CD14-positive monocyte (primary cell): ENCODE data around the gene MTG2. TPM values are rescaled to one million over a fixed set of nuclear protein-coding genes. Genes with fewer than 3 reads are reported as not detected.
A peak's percentile ranks its signal among the peaks of the same experiment; 100 is the strongest.

ENCODE experiments used
- DNase-seq, 3 donors: peaks; one replicate each; pipeline ENCODE4 v3.0.0-alpha.2; 2011 to 2022
- H2AFZ ChIP-seq: 2 replicates; pipeline ENCODE4 v1.6.0; 2012; ENCODE audit warnings: mild to moderate bottlenecking, low read depth, low read length, inconsistent platforms; ENCODE audit not compliant: insufficient read depth, poor library complexity, severe bottlenecking
- H3K27ac ChIP-seq, 2 donors: 1 replicate in 1 of 2; 2 replicates in 1 of 2; pipeline ENCODE4 v1.5.1; 2012 to 2013; ENCODE audit warnings: low read length in 2 of 2, control low read depth in 1 of 2, inconsistent platforms in 1 of 2, low read depth in 1 of 2, mild to moderate bottlenecking in 1 of 2
- H3K27me3 ChIP-seq, 2 donors: one replicate each; pipeline versions ENCODE4 v1.6.0 to v1.6.1; 2011 to 2013; ENCODE audit warnings: low read length in 2 of 2; ENCODE audit not compliant: control insufficient read depth in 2 of 2, insufficient read depth in 2 of 2
- H3K36me3 ChIP-seq, 2 donors: replicated peaks in 1 of 2; 1 replicate in 1 of 2; 2 replicates in 1 of 2; pipeline versions ENCODE4 v1.5.1 to v1.6.1; 2012 to 2013; ENCODE audit warnings: low read length in 2 of 2, control low read depth in 1 of 2, inconsistent platforms in 1 of 2, mild to moderate bottlenecking in 1 of 2; ENCODE audit not compliant: insufficient read depth in 2 of 2, control insufficient read depth in 1 of 2
- H3K4me1 ChIP-seq, 2 donors: 1 replicate in 1 of 2; 2 replicates in 1 of 2; pipeline versions ENCODE4 v1.5.1 to v1.6.1; 2012 to 2013; ENCODE audit warnings: low read length in 2 of 2, control low read depth in 1 of 2, inconsistent platforms in 1 of 2, mild to moderate bottlenecking in 1 of 2, moderate library complexity in 1 of 2; ENCODE audit not compliant: insufficient read depth in 2 of 2, control insufficient read depth in 1 of 2
- H3K4me2 ChIP-seq: replicated peaks from 2 replicates; pipeline ENCODE3; 2012; ENCODE audit warnings: low read length, moderate library complexity, mild to moderate bottlenecking; ENCODE audit not compliant: poor library complexity, severe bottlenecking; ENCODE audit errors: extremely low read depth
- H3K4me3 ChIP-seq, 3 experiments: fragments of 200-600 bp in 1 of 3; sonication (generic) in 1 of 3; replicated peaks in 1 of 3; 1 replicate in 2 of 3; 2 replicates in 1 of 3; pipeline ENCODE4 v1.5.1; 2011 to 2013; ENCODE audit warnings: low read length in 3 of 3, mild to moderate bottlenecking in 3 of 3, control low read depth in 2 of 3, low read depth in 2 of 3, inconsistent platforms in 1 of 3, moderate library complexity in 1 of 3
- H3K79me2 ChIP-seq: 2 replicates; pipeline ENCODE4 v1.6.0; 2012; ENCODE audit warnings: mild to moderate bottlenecking, control low read depth, inconsistent platforms, low read length, moderate library complexity; ENCODE audit not compliant: insufficient read depth
- H3K9ac ChIP-seq: 2 replicates; pipeline ENCODE4 v1.6.0; 2017; ENCODE audit warnings: low read length, mild to moderate bottlenecking; ENCODE audit not compliant: insufficient read depth, poor library complexity, severe bottlenecking
- H3K9me3 ChIP-seq, 2 donors: replicated peaks in 1 of 2; 1 replicate in 1 of 2; 2 replicates in 1 of 2; pipeline versions ENCODE4 v1.5.1 to v1.6.1; 2012 to 2013; ENCODE audit warnings: low read length in 2 of 2, control low read depth in 1 of 2; ENCODE audit not compliant: control insufficient read depth in 1 of 2, insufficient read depth in 1 of 2
- H4K20me1 ChIP-seq: 2 replicates; pipeline ENCODE4 v1.6.0; 2012; ENCODE audit warnings: mild to moderate bottlenecking, low read length, control low read depth, moderate library complexity; ENCODE audit not compliant: insufficient read depth
- H3K27ac Mint-ChIP-seq, 7 donors: one replicate each; pipeline ENCODE4 v1.8.0; 2020; ENCODE audit warnings: mild to moderate bottlenecking in 7 of 7, mixed read lengths in 7 of 7, moderate library complexity in 6 of 7, inconsistent platforms in 2 of 7
- H3K27me3 Mint-ChIP-seq, 3 donors: one replicate each; pipeline ENCODE4 v1.8.0; 2021 to 2022; ENCODE audit warnings: low read depth in 3 of 3, mild to moderate bottlenecking in 3 of 3, mixed read lengths in 3 of 3, moderate library complexity in 3 of 3, inconsistent platforms in 1 of 3
- H3K36me3 Mint-ChIP-seq, 2 donors: one replicate each; pipeline ENCODE4 v1.8.0; 2020; ENCODE audit warnings: mixed read lengths in 2 of 2, inconsistent platforms in 1 of 2, mild to moderate bottlenecking in 1 of 2
- H3K4me1 Mint-ChIP-seq: one replicate; pipeline ENCODE4 v1.8.0; 2020; ENCODE audit warnings: mild to moderate bottlenecking, mixed read lengths
- H3K4me3 Mint-ChIP-seq, 2 donors: one replicate each; pipeline ENCODE4 v1.8.0; 2020; ENCODE audit warnings: mild to moderate bottlenecking in 2 of 2, mixed read lengths in 2 of 2, moderate library complexity in 1 of 2
- H3K9me3 Mint-ChIP-seq, 7 donors: one replicate each; pipeline ENCODE4 v1.8.0; 2020 to 2022; ENCODE audit warnings: mixed read lengths in 7 of 7, mild to moderate bottlenecking in 6 of 7, moderate library complexity in 6 of 7, inconsistent platforms in 2 of 7
- CTCF ChIP-seq: fragments of 200-600 bp; IDR thresholded peaks from one replicate; pipeline ENCODE4 v1.8.0; 2022; ENCODE audit warnings: antibody characterized with exemption, mild to moderate bottlenecking
- WGBS: methylation state at CpG from one replicate; pipeline ENCODE4 v1.1.5; 2013; ENCODE audit warnings: missing lambda C conversion rate; ENCODE audit not compliant: insufficient coverage; 5-methylcytosine and 5-hydroxymethylcytosine counted together
- intact Hi-C, 2 donors: fragments of 100-400 bp; cut with micrococcal nuclease; formaldehyde crosslinking; loops; one replicate each; pipeline versions ENCODE4 v1.15.0 to v1.15.1; 2023
- polyA plus RNA-seq, 3 donors: library from polyadenylated mRNA; depleted of rRNA in 1 of 3; unstranded in 2 of 3; stranded (reverse) in 1 of 3; fragments of 300-500 nt in 2 of 3; fragments of >200 nt in 1 of 3; fragmentation: Illumina TruSeq in 2 of 3; gene quantifications; 1 replicate in 2 of 3; 2 replicates in 1 of 3; pipeline ENCODE4 v1.2.3, GENCODE V29; 2012 to 2021

MTG2 gene
- polyA plus RNA-seq, 3 donors: 10.8 to 16.1 (median 14.9) TPM

- Mint-ChIP-seq H3K27ac (peak overlapping the region in 1 of 7 donors; percentile 38), H3K4me1 (peaks cover 3% of the 10 kb centered on the region), H3K27me3 (peaks cover 0 to 4% (median 2%) of the 10 kb centered on the region in 3 donors), H3K4me3 (no peak overlapping the region), H3K9me3 (peaks cover under 1 to 2% (median 2%) of the 10 kb centered on the region in 7 donors), H3K36me3 (peaks cover 46 to 75% of the 10 kb centered on the region in 2 donors)
- WGBS: 97% methylated on average over 22 of the region's 22 CpGs
- no peaks in the 10 kb centered on the region for H3K4me1 ChIP-seq
- no peak overlapping the region for H3K27ac ChIP-seq
- TF ChIP-seq CTCF: no peak
- no peak for DNase-seq
- H3K4me3 ChIP-seq: no peak overlapping the region
- H3K27me3 ChIP-seq: no peaks in the 10 kb centered on the region
- H2AFZ ChIP-seq: no peak overlapping the region
- H4K20me1 ChIP-seq: peaks cover 48% of the 10 kb centered on the region
- H3K9ac ChIP-seq: no peak overlapping the region
- H3K79me2 ChIP-seq: peaks cover 33% of the 10 kb centered on the region
- peaks cover 36 to 79% of the 10 kb centered on the region in 2 donors for H3K36me3 ChIP-seq
- H3K9me3 ChIP-seq: peaks cover 0 to 3% of the 10 kb centered on the region in 2 donors
- intact Hi-C loops: loop anchor here in 1 of 2 donors (5.0 kb wide), 1 partner anchor 146 kb away; no protein-coding TSS in a partner anchor
- no peak overlapping the region for H3K4me2 ChIP-seq
Measured at GRCh38 chr20:62158541-62158940, 24.3 kb upstream of the MTG2 start.

GRCh38 chr20:62159052-62159451 lies 23.8 kb upstream of the MTG2 start:
- Histone ChIP-seq H3K79me2 (peaks cover 28% of the 10 kb centered on the region), H3K9ac (no peak overlapping the region)
- WGBS: 97% methylated on average over 7 of the region's 11 CpGs

More at GRCh38 chr20:62159052-62159451, 23.8 kb upstream of the MTG2 start:
- H3K4me1 Mint-ChIP-seq: peaks cover 3% of the 10 kb centered on the region
- Histone ChIP-seq H4K20me1 (peaks cover 43% of the 10 kb centered on the region), H3K4me3 (no peak overlapping the region), H3K27me3 (no peaks in the 10 kb centered on the region), H3K4me1 (no peaks in the 10 kb centered on the region), H3K36me3 (peaks cover 40 to 79% of the 10 kb centered on the region in 2 donors), H3K9me3 (no peaks in the 10 kb centered on the region), H3K4me2 (no peak overlapping the region), H3K27ac (no peak overlapping the region), H2AFZ (no peak overlapping the region)
- peaks cover 0 to 4% (median 2%) of the 10 kb centered on the region in 3 donors for H3K27me3 Mint-ChIP-seq
- no peak overlapping the region for H3K27ac Mint-ChIP-seq
- H3K9me3 Mint-ChIP-seq: no peaks in the 10 kb centered on the region
- intact Hi-C loops: loop anchor here in 1 of 2 donors (5.0 kb wide), 1 partner anchor 147 kb away; no protein-coding TSS in a partner anchor
- no peak overlapping the region for H3K4me3 Mint-ChIP-seq
- DNase-seq: no peak
- TF ChIP-seq CTCF: no peak
- peaks cover 48 to 75% of the 10 kb centered on the region in 2 donors for H3K36me3 Mint-ChIP-seq
